ENCODE measurements around the gene PRR14.

Gene PRR14

DNA sequence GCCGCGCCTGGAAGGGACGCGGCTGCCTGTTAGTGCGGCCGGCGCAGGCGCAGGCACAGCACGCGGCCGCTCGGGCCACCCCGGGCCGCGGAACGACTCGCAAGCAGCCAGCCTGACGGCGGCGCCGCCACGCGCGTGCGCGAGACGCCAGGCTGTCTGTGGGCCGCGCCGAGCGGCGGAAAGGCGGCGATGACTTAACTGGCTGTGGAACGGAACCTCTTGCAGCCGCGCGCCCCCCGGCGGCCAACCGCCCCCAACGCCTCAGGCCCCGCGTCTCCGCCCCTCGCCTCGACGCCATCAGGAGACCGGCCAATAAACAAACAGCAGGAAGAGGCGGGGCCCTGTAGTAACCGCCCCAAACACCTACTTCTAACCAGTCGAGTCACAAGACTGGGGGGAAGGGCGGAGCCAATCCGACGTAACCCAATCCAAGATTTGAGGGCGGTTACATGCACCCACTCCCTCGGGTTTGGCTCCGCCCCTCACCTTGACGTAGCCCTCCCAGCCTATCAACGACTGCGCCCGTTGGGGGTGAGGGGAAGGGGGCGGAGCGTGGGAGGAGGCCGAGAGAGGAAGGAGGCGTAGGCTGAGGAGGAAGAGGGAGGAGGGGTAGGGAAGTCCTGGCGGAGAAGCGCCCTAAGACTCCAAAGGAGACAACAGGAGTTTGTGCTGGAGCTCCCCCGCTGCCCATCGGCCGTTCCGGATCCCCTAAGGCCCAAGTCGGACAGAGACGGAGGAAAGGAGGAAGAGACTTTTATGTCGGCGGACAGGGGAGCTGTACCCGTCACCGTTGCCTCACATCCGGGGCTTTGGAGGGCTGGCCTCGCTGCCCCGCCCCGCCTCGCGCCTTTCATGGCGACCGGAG is 7.3 kb downstream of the PRR14 start, which contains the start of gene FBRS (continued):
- TF ChIP-seq, protein P1, sequence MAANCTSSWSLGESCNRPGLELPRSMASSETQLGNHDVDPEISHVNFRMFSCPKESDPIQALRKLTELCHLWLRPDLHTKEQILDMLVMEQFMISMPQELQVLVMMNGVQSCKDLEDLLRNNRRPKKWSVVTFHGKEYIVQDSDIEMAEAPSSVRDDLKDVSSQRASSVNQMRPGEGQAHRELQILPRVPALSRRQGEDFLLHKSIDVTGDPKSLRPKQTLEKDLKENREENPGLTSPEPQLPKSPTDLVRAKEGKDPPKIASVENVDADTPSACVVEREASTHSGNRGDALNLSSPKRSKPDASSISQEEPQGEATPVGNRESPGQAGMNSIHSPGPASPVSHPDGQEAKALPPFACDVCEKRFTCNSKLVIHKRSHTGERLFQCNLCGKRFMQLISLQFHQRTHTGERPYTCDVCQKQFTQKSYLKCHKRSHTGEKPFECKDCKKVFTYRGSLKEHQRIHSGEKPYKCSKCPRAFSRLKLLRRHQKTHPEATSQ (tag by site-specific recombination; IDR thresholded peaks at IDR 0.05), result peak; percentile 77
- no peak for TF ChIP-seq ZNF776 (tag by site-specific recombination; IDR thresholded peaks at IDR 0.05; ENCODE audit: borderline replicate concordance)
- peak; percentile 56 for TF ChIP-seq ZBTB21 (tag by site-specific recombination; IDR thresholded peaks at IDR 0.05)
- peak; percentile 91 for TF ChIP-seq ZEB2 (tag by site-specific recombination; IDR thresholded peaks at IDR 0.05)
- TF ChIP-seq ZNF423 (tag by site-specific recombination; IDR thresholded peaks at IDR 0.05), result no peak
- peak; percentile 95; the same call in 1 of the 2 replicates for TF ChIP-seq ZNF335 (tag by site-specific recombination; conservative IDR thresholded peaks at IDR 0.05)
- TF ChIP-seq, protein P2, sequence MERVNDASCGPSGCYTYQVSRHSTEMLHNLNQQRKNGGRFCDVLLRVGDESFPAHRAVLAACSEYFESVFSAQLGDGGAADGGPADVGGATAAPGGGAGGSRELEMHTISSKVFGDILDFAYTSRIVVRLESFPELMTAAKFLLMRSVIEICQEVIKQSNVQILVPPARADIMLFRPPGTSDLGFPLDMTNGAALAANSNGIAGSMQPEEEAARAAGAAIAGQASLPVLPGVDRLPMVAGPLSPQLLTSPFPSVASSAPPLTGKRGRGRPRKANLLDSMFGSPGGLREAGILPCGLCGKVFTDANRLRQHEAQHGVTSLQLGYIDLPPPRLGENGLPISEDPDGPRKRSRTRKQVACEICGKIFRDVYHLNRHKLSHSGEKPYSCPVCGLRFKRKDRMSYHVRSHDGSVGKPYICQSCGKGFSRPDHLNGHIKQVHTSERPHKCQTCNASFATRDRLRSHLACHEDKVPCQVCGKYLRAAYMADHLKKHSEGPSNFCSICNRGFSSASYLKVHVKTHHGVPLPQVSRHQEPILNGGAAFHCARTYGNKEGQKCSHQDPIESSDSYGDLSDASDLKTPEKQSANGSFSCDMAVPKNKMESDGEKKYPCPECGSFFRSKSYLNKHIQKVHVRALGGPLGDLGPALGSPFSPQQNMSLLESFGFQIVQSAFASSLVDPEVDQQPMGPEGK (tag by site-specific recombination; IDR thresholded peaks at IDR 0.05), result peak; percentile 95
- TF ChIP-seq KLF1 (tag by site-specific recombination; IDR thresholded peaks at IDR 0.05), result peak; percentile 75
- peak; percentile 94 for TF ChIP-seq MYNN (tag by site-specific recombination; IDR thresholded peaks at IDR 0.05; ENCODE audit: borderline replicate concordance)
- TF ChIP-seq ZBTB17 (tag by site-specific recombination; IDR thresholded peaks at IDR 0.05), result peak; percentile 89
- TF ChIP-seq, protein P3, sequence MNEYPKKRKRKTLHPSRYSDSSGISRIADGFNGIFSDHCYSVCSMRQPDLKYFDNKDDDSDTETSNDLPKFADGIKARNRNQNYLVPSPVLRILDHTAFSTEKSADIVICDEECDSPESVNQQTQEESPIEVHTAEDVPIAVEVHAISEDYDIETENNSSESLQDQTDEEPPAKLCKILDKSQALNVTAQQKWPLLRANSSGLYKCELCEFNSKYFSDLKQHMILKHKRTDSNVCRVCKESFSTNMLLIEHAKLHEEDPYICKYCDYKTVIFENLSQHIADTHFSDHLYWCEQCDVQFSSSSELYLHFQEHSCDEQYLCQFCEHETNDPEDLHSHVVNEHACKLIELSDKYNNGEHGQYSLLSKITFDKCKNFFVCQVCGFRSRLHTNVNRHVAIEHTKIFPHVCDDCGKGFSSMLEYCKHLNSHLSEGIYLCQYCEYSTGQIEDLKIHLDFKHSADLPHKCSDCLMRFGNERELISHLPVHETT (tag by site-specific recombination; IDR thresholded peaks at IDR 0.05), result peak; percentile 14; the same call in 1 of the 2 replicates
- no peak for TF ChIP-seq ZNF16 (tag by site-specific recombination; IDR thresholded peaks at IDR 0.05; ENCODE audit: low read depth)
- TF ChIP-seq, protein P4, sequence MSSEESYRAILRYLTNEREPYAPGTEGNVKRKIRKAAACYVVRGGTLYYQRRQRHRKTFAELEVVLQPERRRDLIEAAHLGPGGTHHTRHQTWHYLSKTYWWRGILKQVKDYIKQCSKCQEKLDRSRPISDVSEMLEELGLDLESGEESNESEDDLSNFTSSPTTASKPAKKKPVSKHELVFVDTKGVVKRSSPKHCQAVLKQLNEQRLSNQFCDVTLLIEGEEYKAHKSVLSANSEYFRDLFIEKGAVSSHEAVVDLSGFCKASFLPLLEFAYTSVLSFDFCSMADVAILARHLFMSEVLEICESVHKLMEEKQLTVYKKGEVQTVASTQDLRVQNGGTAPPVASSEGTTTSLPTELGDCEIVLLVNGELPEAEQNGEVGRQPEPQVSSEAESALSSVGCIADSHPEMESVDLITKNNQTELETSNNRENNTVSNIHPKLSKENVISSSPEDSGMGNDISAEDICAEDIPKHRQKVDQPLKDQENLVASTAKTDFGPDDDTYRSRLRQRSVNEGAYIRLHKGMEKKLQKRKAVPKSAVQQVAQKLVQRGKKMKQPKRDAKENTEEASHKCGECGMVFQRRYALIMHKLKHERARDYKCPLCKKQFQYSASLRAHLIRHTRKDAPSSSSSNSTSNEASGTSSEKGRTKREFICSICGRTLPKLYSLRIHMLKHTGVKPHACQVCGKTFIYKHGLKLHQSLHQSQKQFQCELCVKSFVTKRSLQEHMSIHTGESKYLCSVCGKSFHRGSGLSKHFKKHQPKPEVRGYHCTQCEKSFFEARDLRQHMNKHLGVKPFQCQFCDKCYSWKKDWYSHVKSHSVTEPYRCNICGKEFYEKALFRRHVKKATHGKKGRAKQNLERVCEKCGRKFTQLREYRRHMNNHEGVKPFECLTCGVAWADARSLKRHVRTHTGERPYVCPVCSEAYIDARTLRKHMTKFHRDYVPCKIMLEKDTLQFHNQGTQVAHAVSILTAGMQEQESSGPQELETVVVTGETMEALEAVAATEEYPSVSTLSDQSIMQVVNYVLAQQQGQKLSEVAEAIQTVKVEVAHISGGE (tag by site-specific recombination; conservative IDR thresholded peaks at IDR 0.05; ENCODE audit: low read depth), result peak; percentile 90
- TF ChIP-seq ZNF707 (tag by site-specific recombination; IDR thresholded peaks at IDR 0.05), result no peak
- TF ChIP-seq ZNF660 (tag by site-specific recombination; IDR thresholded peaks at IDR 0.05), result peak; percentile 96
- TF ChIP-seq ZNF239 (tag by site-specific recombination; IDR thresholded peaks at IDR 0.05), result no peak
- TF ChIP-seq ZNF302 (tag by site-specific recombination; IDR thresholded peaks at IDR 0.05; ENCODE audit: low read depth), result no peak
- peak; percentile 100 for TF ChIP-seq EGR2 (tag by site-specific recombination; IDR thresholded peaks at IDR 0.05; ENCODE audit: low read depth)
- peak; percentile 92; the same call in 1 of the 2 replicates for TF ChIP-seq ZBTB7A (tag by site-specific recombination; IDR thresholded peaks at IDR 0.05; ENCODE audit: low read depth)
- TF ChIP-seq, protein P5, sequence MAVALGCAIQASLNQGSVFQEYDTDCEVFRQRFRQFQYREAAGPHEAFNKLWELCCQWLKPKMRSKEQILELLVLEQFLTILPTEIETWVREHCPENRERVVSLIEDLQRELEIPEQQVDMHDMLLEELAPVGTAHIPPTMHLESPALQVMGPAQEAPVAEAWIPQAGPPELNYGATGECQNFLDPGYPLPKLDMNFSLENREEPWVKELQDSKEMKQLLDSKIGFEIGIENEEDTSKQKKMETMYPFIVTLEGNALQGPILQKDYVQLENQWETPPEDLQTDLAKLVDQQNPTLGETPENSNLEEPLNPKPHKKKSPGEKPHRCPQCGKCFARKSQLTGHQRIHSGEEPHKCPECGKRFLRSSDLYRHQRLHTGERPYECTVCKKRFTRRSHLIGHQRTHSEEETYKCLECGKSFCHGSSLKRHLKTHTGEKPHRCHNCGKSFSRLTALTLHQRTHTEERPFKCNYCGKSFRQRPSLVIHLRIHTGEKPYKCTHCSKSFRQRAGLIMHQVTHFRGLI (tag by site-specific recombination; IDR thresholded peaks at IDR 0.05), result peak; percentile 26; the same call in 1 of the 2 replicates
- TF ChIP-seq, protein P6, sequence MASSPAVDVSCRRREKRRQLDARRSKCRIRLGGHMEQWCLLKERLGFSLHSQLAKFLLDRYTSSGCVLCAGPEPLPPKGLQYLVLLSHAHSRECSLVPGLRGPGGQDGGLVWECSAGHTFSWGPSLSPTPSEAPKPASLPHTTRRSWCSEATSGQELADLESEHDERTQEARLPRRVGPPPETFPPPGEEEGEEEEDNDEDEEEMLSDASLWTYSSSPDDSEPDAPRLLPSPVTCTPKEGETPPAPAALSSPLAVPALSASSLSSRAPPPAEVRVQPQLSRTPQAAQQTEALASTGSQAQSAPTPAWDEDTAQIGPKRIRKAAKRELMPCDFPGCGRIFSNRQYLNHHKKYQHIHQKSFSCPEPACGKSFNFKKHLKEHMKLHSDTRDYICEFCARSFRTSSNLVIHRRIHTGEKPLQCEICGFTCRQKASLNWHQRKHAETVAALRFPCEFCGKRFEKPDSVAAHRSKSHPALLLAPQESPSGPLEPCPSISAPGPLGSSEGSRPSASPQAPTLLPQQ (tag by site-specific recombination; IDR thresholded peaks at IDR 0.05), result peak; percentile 99
- TF ChIP-seq ZNF677 (tag by site-specific recombination; IDR thresholded peaks at IDR 0.05), result peak; percentile 55; the same call in 1 of the 2 replicates
- TF ChIP-seq ZNF624 (tag by site-specific recombination; IDR thresholded peaks at IDR 0.05), result no peak
- 0 out of 2 replicates have a peak, but pooled peaks have one; percentile 52 for TF ChIP-seq ZNF596 (tag by site-specific recombination; IDR thresholded peaks at IDR 0.05)
- TF ChIP-seq, protein P7, sequence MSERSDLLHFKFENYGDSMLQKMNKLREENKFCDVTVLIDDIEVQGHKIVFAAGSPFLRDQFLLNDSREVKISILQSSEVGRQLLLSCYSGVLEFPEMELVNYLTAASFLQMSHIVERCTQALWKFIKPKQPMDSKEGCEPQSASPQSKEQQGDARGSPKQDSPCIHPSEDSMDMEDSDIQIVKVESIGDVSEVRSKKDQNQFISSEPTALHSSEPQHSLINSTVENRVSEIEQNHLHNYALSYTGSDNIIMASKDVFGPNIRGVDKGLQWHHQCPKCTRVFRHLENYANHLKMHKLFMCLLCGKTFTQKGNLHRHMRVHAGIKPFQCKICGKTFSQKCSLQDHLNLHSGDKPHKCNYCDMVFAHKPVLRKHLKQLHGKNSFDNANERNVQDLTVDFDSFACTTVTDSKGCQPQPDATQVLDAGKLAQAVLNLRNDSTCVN (tag by site-specific recombination; optimal IDR thresholded peaks at IDR 0.05), result peak; percentile 97
- TF ChIP-seq ZNF600 (tag by site-specific recombination; IDR thresholded peaks at IDR 0.05), result peak; percentile 57
